ENCODE data around the gene DCAF10. TPM values are rescaled to one million over a fixed set of nuclear protein-coding genes. Genes with fewer than 3 reads are reported as not detected.
A peak's percentile ranks its signal among the peaks of the same experiment; 100 is the strongest.

Gene DCAF10
- total RNA-seq, 1 donor from 2014 or later: 32.2 TPM

DNA sequence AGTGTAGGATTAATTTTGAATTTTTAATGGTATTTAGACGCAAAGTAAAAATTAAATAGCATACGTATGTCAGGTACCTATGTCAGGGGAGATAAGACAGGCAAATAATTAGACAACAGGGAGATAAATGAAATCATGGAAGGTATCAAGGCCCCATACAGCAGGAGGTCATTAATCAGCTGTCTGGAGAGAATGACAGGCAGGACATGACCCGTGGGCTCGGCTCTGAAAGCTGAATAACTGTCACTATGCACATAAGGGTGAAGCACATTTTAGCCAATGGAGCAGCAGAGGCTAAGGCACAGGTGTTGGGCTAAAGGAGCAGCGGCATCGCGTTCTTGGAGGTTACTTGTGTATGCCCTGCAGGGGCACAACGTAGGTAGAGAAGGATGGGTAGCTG, 91.5 kb downstream of the DCAF10 start:
- DNase-seq (ENCODE audit: low spot score): no peak
- no peaks in the 10 kb centered on the region for H3K27me3 Mint-ChIP-seq (ENCODE audit: low read depth)
- H3K9me3 Mint-ChIP-seq (ENCODE audit: low read depth): no peaks in the 10 kb centered on the region
- H3K36me3 Mint-ChIP-seq (ENCODE audit: low read depth): peaks cover 27% of the 10 kb centered on the region
- no peak overlapping the region for H3K4me3 Mint-ChIP-seq (ENCODE audit: unreplicated experiment)
- TF ChIP-seq, protein P1, sequence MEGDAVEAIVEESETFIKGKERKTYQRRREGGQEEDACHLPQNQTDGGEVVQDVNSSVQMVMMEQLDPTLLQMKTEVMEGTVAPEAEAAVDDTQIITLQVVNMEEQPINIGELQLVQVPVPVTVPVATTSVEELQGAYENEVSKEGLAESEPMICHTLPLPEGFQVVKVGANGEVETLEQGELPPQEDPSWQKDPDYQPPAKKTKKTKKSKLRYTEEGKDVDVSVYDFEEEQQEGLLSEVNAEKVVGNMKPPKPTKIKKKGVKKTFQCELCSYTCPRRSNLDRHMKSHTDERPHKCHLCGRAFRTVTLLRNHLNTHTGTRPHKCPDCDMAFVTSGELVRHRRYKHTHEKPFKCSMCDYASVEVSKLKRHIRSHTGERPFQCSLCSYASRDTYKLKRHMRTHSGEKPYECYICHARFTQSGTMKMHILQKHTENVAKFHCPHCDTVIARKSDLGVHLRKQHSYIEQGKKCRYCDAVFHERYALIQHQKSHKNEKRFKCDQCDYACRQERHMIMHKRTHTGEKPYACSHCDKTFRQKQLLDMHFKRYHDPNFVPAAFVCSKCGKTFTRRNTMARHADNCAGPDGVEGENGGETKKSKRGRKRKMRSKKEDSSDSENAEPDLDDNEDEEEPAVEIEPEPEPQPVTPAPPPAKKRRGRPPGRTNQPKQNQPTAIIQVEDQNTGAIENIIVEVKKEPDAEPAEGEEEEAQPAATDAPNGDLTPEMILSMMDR (IDR thresholded peaks at IDR 0.05): no peak
- no peak overlapping the region for H3K27ac Mint-ChIP-seq (ENCODE audit: unreplicated experiment)
- H3K4me1 Mint-ChIP-seq (ENCODE audit: low read depth): no peaks in the 10 kb centered on the region

DNA sequence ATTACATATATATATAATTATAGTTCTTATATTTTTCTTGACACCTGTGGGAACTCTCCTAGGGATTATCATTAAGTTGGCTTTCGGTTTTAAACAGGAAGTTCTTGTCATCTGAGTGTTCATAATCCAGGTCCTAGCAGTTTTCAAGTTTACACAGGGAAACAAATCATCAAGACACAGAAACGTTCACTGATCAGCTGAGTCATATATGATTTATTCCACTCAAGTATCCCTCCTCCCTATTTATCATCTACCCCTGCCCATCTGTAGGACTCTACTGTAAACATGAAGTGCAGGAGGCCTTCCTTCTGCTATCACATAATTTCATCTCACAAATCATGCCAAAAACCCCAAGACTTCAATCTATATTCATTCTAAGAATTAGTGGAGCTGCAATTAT, 97.1 kb downstream of the DCAF10 start:
- no peak for DNase-seq (ENCODE audit: low spot score)
- Mint-ChIP-seq H3K36me3 (ENCODE audit: low read depth) (peaks cover 27% of the 10 kb centered on the region), H3K27ac (ENCODE audit: unreplicated experiment) (peak overlapping the region; percentile 6), H3K4me3 (ENCODE audit: unreplicated experiment) (no peak overlapping the region), H3K9me3 (ENCODE audit: low read depth) (no peaks in the 10 kb centered on the region), H3K27me3 (ENCODE audit: low read depth) (no peaks in the 10 kb centered on the region), H3K4me1 (ENCODE audit: low read depth) (peaks cover 20% of the 10 kb centered on the region)
- TF ChIP-seq, protein P1 (IDR thresholded peaks at IDR 0.05): no peak

DNA sequence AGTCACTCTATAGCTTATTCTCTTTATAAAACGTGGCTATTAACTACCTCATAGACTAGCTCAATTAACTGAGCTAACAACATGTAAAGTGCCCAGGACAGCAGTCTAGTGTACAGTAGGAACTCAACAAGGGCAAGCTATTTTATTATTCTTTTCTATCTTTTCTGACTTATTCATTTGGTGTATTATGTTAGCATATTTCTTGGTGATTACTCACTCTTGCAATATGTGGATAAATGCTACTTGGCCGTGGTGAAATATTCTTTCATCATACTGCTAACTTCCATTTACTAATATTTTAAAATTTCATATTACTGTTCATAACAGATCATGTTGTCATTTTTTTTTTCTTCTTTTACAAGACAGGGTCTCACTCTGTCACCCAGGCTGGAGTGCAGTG, 98.4 kb downstream of the DCAF10 start:
- no peak for DNase-seq (ENCODE audit: low spot score)
- Mint-ChIP-seq H3K4me3 (ENCODE audit: unreplicated experiment) (no peak overlapping the region), H3K4me1 (ENCODE audit: low read depth) (peaks cover 25% of the 10 kb centered on the region), H3K27me3 (ENCODE audit: low read depth) (no peaks in the 10 kb centered on the region), H3K9me3 (ENCODE audit: low read depth) (no peaks in the 10 kb centered on the region), H3K27ac (ENCODE audit: unreplicated experiment) (peak overlapping the region; percentile 91), H3K36me3 (ENCODE audit: low read depth) (peaks cover 18% of the 10 kb centered on the region)
- TF ChIP-seq, protein P1 (IDR thresholded peaks at IDR 0.05): no peak

DNA sequence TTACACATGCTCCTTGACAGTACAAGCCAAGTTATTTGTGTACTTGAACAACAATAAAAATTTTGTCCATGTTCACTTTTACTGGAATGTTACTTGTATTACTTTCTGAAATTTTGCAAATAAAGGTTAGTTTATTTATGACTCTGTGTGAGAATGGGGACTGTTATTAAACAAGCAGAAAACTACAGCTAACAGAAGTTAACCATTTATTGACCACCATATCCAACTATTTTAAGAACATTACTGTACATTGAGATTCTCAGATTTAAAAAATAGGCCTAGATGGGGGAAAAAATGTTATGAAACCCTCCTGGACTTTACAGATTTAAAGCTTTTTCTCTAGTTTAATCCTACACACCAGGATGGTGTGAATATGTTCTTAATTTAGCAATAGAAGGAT, 101.5 kb downstream of the DCAF10 start:
- peaks cover 9% of the 10 kb centered on the region for H3K36me3 Mint-ChIP-seq (ENCODE audit: low read depth)
- TF ChIP-seq, protein P1 (IDR thresholded peaks at IDR 0.05): no peak

DNA sequence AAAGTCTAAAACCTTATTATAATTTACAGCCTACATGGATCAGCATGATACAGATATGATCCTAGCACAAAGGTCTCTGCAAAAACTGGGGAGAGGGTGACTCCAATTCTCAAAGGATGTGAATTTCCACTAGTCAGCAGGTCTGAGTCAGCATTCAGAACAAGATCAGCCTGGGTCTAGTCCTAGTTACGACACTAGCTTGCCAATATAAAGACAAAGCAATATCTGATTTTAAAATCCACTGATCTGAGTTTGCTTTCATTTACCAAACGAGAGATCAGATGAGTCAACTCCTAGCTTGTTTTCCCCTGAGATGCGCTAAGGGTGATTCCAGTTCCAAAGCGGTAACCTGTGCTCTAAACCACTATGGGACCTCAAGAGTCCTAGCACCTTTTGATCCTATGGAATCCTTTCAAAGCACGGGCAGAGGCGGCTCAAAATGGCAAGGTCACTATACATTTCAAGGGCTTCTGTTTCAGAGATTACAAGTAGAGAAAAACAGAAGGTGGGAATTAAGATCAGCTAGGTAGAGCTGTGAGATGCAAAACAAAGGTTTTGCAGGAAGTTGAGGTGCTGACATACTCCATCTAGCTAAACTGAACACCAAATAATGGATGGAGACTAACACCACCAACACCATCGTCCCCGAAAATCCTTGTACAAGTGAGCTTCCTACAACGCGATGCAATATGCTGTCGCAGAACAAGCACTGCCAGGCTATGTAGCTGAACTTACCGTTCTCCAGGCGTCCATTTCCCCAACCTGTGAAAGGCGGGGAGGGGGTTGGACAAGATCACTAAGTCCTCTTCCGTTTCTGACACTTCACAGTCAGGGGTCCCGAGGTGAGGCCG, 102.4 kb downstream of the DCAF10 start:
- peak overlapping the region; percentile 82 for H3K4me3 Mint-ChIP-seq (ENCODE audit: unreplicated experiment)
- H3K9me3 Mint-ChIP-seq (ENCODE audit: low read depth): no peaks in the 10 kb centered on the region
- DNase-seq (ENCODE audit: low spot score): no peak
- peak overlapping the region; percentile 88 for H3K27ac Mint-ChIP-seq (ENCODE audit: unreplicated experiment)
- H3K4me1 Mint-ChIP-seq (ENCODE audit: low read depth): peaks cover 34% of the 10 kb centered on the region
- peaks cover 4% of the 10 kb centered on the region for H3K36me3 Mint-ChIP-seq (ENCODE audit: low read depth)
- TF ChIP-seq, protein P1 (IDR thresholded peaks at IDR 0.05): no peak
- H3K27me3 Mint-ChIP-seq (ENCODE audit: low read depth): no peaks in the 10 kb centered on the region

More for the DNA sequence above, 101.5 kb downstream of the DCAF10 start:
- DNase-seq (ENCODE audit: low spot score): no peak
- Mint-ChIP-seq H3K4me1 (ENCODE audit: low read depth) (peaks cover 34% of the 10 kb centered on the region), H3K4me3 (ENCODE audit: unreplicated experiment) (peak overlapping the region; percentile 82), H3K27me3 (ENCODE audit: low read depth) (no peaks in the 10 kb centered on the region), H3K27ac (ENCODE audit: unreplicated experiment) (no peak overlapping the region), H3K9me3 (ENCODE audit: low read depth) (no peaks in the 10 kb centered on the region)

Measured in chondrocyte (in vitro differentiated cells).